ENCODE results near the gene RHOH.

Gene RHOH

GRCh38 chr4:40205259-40206198 is 8.7 kb downstream of the RHOH start (continued):
- no peak for TF ChIP-seq TSHZ2 (CRISPR knock-in tag; IDR thresholded peaks at IDR 0.05)
- TF ChIP-seq SNAI2 (CRISPR knock-in tag; IDR thresholded peaks at IDR 0.05): no peak

- no peak for ATAC-seq
- TF ChIP-seq PATZ1 (CRISPR knock-in tag; IDR thresholded peaks at IDR 0.05; ENCODE audit: borderline replicate concordance) (no peak), ZNF70 (CRISPR knock-in tag; IDR thresholded peaks at IDR 0.05) (no peak), PPARA (CRISPR knock-in tag; IDR thresholded peaks at IDR 0.05; ENCODE audit: borderline replicate concordance) (no peak), POU6F1 (CRISPR knock-in tag; IDR thresholded peaks at IDR 0.05; ENCODE audit: borderline replicate concordance, low read depth) (no peak), ISL1 (CRISPR knock-in tag; IDR thresholded peaks at IDR 0.05) (no peak), ZC3H10 (CRISPR knock-in tag; IDR thresholded peaks at IDR 0.05) (no peak), CSDC2 (CRISPR knock-in tag; IDR thresholded peaks at IDR 0.05) (no peak), TCF4 (CRISPR knock-in tag; IDR thresholded peaks at IDR 0.05; ENCODE audit: borderline replicate concordance) (no peak), BACH2 (CRISPR knock-in tag; IDR thresholded peaks at IDR 0.05; ENCODE audit: borderline replicate concordance) (no peak), RARB (CRISPR knock-in tag; IDR thresholded peaks at IDR 0.05) (no peak), ESRRG (CRISPR knock-in tag; IDR thresholded peaks at IDR 0.05) (no peak), ZFP3 (CRISPR knock-in tag; IDR thresholded peaks at IDR 0.05) (no peak)
Observed at GRCh38 chr4:40206426-40206825, 9.6 kb downstream of the RHOH start.

- TF ChIP-seq POU6F1 (CRISPR knock-in tag; IDR thresholded peaks at IDR 0.05; ENCODE audit: borderline replicate concordance, low read depth): no peak
- TF ChIP-seq ZFP3 (CRISPR knock-in tag; IDR thresholded peaks at IDR 0.05): no peak
- TF ChIP-seq CSRNP3 (CRISPR knock-in tag; IDR thresholded peaks at IDR 0.05): no peak
- TF ChIP-seq ZFP30 (CRISPR knock-in tag; IDR thresholded peaks at IDR 0.05): no peak
- no peak for TF ChIP-seq ZNF8 (CRISPR knock-in tag; IDR thresholded peaks at IDR 0.05)
- TF ChIP-seq PATZ1 (CRISPR knock-in tag; IDR thresholded peaks at IDR 0.05; ENCODE audit: borderline replicate concordance): no peak
- no peak for TF ChIP-seq BACH2 (CRISPR knock-in tag; IDR thresholded peaks at IDR 0.05; ENCODE audit: borderline replicate concordance)
- no peak for TF ChIP-seq PPARA (CRISPR knock-in tag; IDR thresholded peaks at IDR 0.05; ENCODE audit: borderline replicate concordance)
- TF ChIP-seq ZNF565 (CRISPR knock-in tag; conservative IDR thresholded peaks at IDR 0.05; ENCODE audit: low read depth): no peak
- no peak for TF ChIP-seq CSDC2 (CRISPR knock-in tag; IDR thresholded peaks at IDR 0.05)
- ATAC-seq: no peak
Observed at GRCh38 chr4:40209401-40209800, 12.6 kb downstream of the RHOH start.

Data from SK-N-SH treated with all-trans-retinoic acid at 6 μM for 48 hours (cell line).